Prostate gland (tissue), 2 donors: ENCODE data around the gene CRYBB3.

Experiments used
- CTCF ChIP-seq, 4 experiments: fragments of 200-600 bp in 2 of 4; fragments of 450-650 bp in 2 of 4; sonication (generic) in 2 of 4; IDR thresholded peaks; 1 replicate in 3 of 4; 2 replicates in 1 of 4; pipeline ENCODE4 v1.5.1; 2016 to 2019; ENCODE audit warnings: antibody characterized with exemption in 4 of 4, mild to moderate bottlenecking in 2 of 4, moderate library complexity in 2 of 4
- POLR2A ChIP-seq: fragments of 450-650 bp; IDR thresholded peaks from one replicate; pipeline ENCODE4 v1.6.1; 2016; ENCODE audit warnings: antibody characterized with exemption, mild to moderate bottlenecking
- POLR2AphosphoS5 ChIP-seq: sonication (generic); formaldehyde crosslinking; IDR thresholded peaks from one replicate; pipeline ENCODE4 v1.6.1; 2017; ENCODE audit warnings: antibody characterized with exemption

GRCh38 chr22:25161017-25161915, 38.4 kb upstream of the CRYBB3 start:
- TF ChIP-seq CTCF (IDR thresholded peaks at IDR 0.05) (no peak), POLR2A (no peak), POLR2AphosphoS5 (no peak)
